CD4-positive, alpha-beta T cell treated with Interferon alpha-2 for 1 hour (primary cell): Measurements from ENCODE around the gene ARHGEF39.
"Not testable (repeated sequence)": the region's sequence is repeated elsewhere in the genome, so short reads cannot be mapped to it uniquely, and the experiment has no call there.

Experiments used
- DNase-seq, 2 donors: peaks; one replicate each; pipeline ENCODE4 v3.0.0-alpha.2; 2020 to 2022

The ARHGEF39 gene

DNA sequence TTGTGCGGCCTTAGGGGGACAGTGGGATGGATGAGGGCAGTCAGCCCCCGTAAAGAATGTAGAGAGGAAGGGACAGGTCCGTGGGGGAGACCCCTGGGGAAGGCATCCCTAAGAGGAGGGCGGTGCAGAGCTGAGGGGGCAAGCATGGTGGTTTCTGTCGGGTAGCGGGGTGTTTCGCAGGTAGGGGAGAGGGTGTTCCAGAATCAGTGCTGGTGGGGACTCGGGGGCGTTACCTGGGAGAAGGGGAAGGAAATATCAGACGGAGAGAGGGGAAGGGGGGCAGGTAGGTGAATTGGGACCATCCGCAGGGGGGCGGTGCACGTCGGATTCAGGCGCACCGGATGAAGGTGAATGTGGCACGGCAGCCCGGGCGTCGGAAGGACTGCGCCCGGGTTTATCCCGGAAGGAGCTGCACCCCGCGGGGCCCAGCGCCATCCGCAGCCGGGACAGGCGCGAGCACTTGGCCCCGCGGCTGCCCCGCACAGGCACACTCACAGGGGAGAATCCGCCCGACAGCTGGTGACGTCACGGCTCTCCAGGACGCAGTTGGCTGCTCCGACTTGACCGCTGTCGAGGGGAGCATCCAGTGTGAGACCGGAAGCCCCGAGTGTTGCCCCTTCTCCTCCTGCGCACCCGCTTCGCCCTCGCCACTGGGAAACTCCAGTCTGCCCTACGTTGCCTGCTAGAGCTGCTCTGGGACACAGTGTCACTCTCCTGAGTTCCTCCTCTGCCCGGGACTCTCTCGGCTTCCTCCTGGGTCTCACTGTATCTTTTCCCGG is 48.1 kb downstream of the ARHGEF39 start:
- peak; percentile 81 to 82 for DNase-seq

DNA sequence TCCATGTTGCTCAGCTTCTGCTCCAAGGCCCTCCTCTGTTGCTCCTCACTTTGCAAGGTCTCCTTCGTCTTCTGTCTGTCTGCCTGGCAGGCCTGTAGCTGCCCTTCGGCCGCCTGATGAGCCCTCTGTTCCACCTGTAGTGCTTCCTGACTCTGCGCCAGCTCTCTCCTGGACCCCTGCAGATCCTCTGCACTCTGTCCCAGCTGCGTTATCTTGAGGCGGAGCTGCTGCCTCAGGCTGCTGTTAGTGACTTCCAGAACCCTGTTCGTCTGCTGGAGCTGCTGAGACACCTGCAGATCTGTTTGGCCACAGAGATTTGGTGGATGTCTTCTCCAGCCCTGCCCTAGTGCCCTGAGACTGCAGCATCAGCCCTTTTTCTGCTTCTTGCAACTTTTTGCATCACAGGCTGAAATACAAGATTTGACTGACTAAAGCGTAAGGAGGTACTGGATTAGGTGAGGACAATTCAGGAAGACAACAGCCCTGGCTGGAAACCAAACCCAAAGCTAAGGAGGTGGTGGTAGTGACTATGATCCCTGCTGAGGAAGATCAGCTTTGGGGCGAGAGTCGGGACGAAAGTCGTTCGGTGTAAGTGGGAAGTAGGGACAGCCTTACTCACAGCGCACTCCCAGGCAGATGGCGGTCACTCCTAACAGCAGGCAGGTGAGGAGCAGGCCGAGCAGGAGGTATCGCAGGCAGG is 48.9 kb downstream of the ARHGEF39 start:
- DNase-seq, result no peak

DNA sequence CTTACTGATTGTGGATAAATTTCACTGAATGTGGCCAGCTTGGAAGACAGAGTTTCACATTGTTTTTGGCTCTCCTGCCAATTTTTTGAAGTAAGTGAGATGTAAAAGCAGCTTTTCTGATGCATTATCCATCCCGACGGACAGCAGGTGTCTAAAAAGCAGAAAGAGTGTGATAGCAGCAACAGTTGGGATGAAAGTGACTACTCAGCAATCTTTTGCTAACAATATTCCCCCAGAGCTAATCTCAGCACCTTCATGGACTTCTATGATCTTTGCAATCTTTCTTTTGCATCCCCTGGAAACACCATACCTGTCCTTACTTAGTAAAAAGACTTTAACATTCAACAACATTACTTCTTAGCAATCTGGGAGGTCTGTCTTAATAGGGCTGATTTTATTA is 52.2 kb downstream of the ARHGEF39 start:
- no peak for DNase-seq

DNA sequence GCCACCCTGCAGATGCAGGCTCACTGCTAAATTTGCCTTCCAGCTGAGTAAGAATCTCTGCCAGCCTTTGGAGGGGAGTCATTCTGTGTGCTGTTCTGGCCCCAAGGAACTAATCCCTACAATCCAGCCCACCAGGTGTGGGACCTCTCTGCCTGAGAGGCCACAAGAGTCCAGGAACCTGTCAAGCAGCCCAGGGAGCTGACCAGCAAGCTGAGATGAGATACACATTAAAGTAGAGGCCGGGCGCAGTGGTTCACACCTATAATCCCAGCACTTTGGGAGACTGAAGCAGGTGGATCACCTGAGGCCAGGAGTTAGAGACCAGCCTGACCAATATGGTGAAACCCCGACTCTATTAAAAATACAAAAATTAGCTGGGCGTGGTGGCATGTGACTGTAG is 52.9 kb downstream of the ARHGEF39 start:
- not testable (repeated sequence) for DNase-seq

DNA sequence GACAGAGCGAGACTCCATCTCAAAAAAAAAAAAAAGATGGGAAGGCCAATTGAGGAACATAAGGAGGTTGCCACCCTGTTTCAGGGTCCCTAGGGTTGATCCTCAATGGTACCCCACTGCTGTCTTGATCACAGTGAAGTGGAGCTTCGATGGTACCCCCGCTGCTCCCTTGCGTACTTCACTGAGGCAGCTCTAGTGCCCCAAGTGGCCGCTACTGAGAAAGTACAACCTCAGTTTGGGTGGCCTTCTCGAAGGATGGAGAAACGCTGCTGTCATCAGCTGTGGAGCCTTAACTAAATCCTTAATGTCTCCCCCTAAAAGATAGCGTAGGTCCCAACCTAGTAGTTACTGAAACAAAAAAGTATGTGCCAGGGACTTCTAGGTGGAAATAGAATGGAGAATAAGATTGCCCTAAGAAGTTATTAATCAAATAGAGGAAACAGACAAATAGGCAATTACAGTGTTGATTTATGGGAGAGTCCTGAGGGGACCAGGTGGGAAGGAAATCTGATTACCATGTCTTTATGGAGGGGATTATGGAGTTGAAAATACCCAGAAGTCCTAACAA is 53.7 kb downstream of the ARHGEF39 start:
- peak; percentile 62 to 72 for DNase-seq

DNA sequence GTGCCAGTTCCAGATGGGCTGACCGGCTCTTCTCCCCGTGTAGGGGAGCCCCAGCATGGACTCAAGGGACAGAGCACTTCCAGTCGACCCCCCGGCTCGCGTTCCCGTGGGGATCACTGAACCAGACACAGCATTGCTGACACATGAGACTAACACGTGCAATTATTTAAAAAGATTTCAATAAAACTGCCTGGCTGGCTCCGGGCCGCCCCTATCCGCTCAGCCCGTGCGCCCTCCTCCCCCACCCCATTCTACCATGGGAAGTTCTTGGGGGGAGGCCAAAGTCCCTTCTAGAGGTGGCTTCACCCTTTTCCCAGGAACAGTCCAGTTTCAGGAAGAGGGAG is 55.2 kb downstream of the ARHGEF39 start:
- no peak for DNase-seq
